K562 (cell line): Measurements from ENCODE around the gene XIRP1. TPM values are rescaled to one million over a fixed set of nuclear protein-coding genes. Genes with fewer than 3 reads are reported as not detected.

Source experiments
- ATAC-seq: fragments of 200-7000 bp; cut with Tn5 transposase; 3 replicates; pipeline ENCODE4 v1.9.1; 2020; ENCODE audit warnings: moderate library complexity
- BruUV-seq: library from RNA; stranded (reverse); fragments of 400-500 nt; replicated peaks from 2 replicates; lab custom pipeline; 2021; lab: Mats Ljungman, UMichigan
- CTCF ChIA-PET: fragments of 300-600 bp; formaldehyde crosslinking; extraction: SDS; loops from one replicate; lab custom pipeline; 2021; ENCODE audit warnings: low intra/inter-chr PET ratio; lab: Yijun Ruan, JAX
- POLR2A ChIA-PET: fragments of 300-600, 350-650 bp; sonication (Branson Sonifier 250); formaldehyde crosslinking; extraction: SDS; loops from one replicate; lab custom pipeline; 2021; ENCODE audit warnings: antibody characterized with exemption, inconsistent platforms; lab: Yijun Ruan, JAX
- DNase-seq, 4 experiments: peaks; one replicate each; pipeline versions ENCODE4 v3.0.0 to v3.0.0-alpha.2; 2011 to 2018; ENCODE audit warnings: low spot score in 3 of 4, mixed read lengths in 3 of 4; ENCODE audit errors: extremely low read depth in 1 of 4
- FAIRE-seq: peaks from 2 replicates; lab custom pipeline; 2011; peaks lifted over from hg19 to GRCh38; lab: Jason Lieb, UNC
- H2AFZ ChIP-seq: 2 replicates; pipeline ENCODE4 v1.6.0; 2011; ENCODE audit warnings: low read depth, low read length, control low read depth, inconsistent platforms
- H3K27ac ChIP-seq: fragments of 200-600 bp; 3 replicates; pipeline ENCODE4 v1.8.0; 2011; ENCODE audit warnings: low read depth, mild to moderate bottlenecking, control low read depth, inconsistent platforms, low read length, moderate library complexity, mixed read lengths; ENCODE audit errors: extremely low read depth
- H3K27me3 ChIP-seq, 2 experiments: fragments of 300-600 bp in 1 of 2; 2 replicates in 1 of 2; 3 replicates in 1 of 2; pipeline versions ENCODE4 v1.6.0 to v1.8.0; 2011; ENCODE audit warnings: inconsistent platforms in 2 of 2, low read length in 2 of 2, mild to moderate bottlenecking in 1 of 2, mixed read lengths in 1 of 2, moderate library complexity in 1 of 2; ENCODE audit not compliant: control insufficient read depth in 2 of 2, insufficient read depth in 2 of 2
- H3K36me3 ChIP-seq: fragments of 300-600 bp; 3 replicates; pipeline ENCODE4 v1.8.0; 2011; ENCODE audit warnings: mild to moderate bottlenecking, low read length, inconsistent platforms; ENCODE audit not compliant: control insufficient read depth, insufficient read depth
- H3K4me1 ChIP-seq, 2 experiments: fragments of 200-600 bp in 1 of 2; replicated peaks in 1 of 2; 2 replicates in 1 of 2; 3 replicates in 1 of 2; pipeline versions ENCODE4 v1.5.1 to v1.8.0; 2011; ENCODE audit warnings: inconsistent platforms in 2 of 2, low read length in 2 of 2, mild to moderate bottlenecking in 1 of 2, mixed read lengths in 1 of 2, moderate library complexity in 1 of 2; ENCODE audit not compliant: control insufficient read depth in 2 of 2, insufficient read depth in 2 of 2
- H3K4me2 ChIP-seq: 2 replicates; pipeline ENCODE4 v1.6.1; 2011; ENCODE audit warnings: low read length, control low read depth, inconsistent platforms, mixed read lengths; ENCODE audit not compliant: insufficient read depth
- H3K4me3 ChIP-seq: fragments of 200-600 bp; sonication (generic), shearing (Covaris generic); 2 replicates; pipeline ENCODE4 v1.5.1; 2016; ENCODE audit warnings: control low read depth, inconsistent platforms
- H3K79me2 ChIP-seq: fragments of 200-600 bp; 3 replicates; pipeline ENCODE4 v1.8.0; 2011; ENCODE audit warnings: low read length, inconsistent platforms; ENCODE audit not compliant: control insufficient read depth, insufficient read depth
- H3K9ac ChIP-seq, 2 experiments: 2 replicates each; pipeline versions ENCODE4 v1.6.0 to v1.6.1; 2011; ENCODE audit warnings: low read depth in 2 of 2, low read length in 2 of 2, control low read depth in 1 of 2, inconsistent platforms in 1 of 2, mild to moderate bottlenecking in 1 of 2, mixed read lengths in 1 of 2; ENCODE audit not compliant: insufficient read depth in 1 of 2
- H3K9me1 ChIP-seq: one replicate; pipeline ENCODE4 v1.6.0; 2011; ENCODE audit warnings: inconsistent platforms, mild to moderate bottlenecking, low read length, moderate library complexity; ENCODE audit not compliant: control insufficient read depth, insufficient read depth
- H3K9me3 ChIP-seq: replicated peaks from 2 replicates; pipeline ENCODE4 v1.5.1; 2011; ENCODE audit warnings: low read depth, low read length, inconsistent platforms; ENCODE audit not compliant: control insufficient read depth, insufficient read depth
- H4K20me1 ChIP-seq: replicated peaks from 2 replicates; pipeline ENCODE4 v1.6.1; 2011; ENCODE audit warnings: low read length, inconsistent platforms, mixed read lengths; ENCODE audit not compliant: control insufficient read depth, insufficient read depth
- CTCF ChIP-seq, 3 experiments: IDR thresholded peaks in 2 of 3; conservative IDR thresholded peaks in 1 of 3; 2 replicates each; pipeline ENCODE4 v1.5.1; 2011 to 2012; ENCODE audit warnings: low read length in 3 of 3, mild to moderate bottlenecking in 3 of 3, control low read depth in 2 of 3, improper control_type of control experiment in 1 of 3, inconsistent platforms in 1 of 3, low read depth in 1 of 3, mixed read lengths in 1 of 3, moderate library complexity in 1 of 3; ENCODE audit not compliant: insufficient read depth in 2 of 3
- ZNF395 ChIP-seq: fragments of 200-800 bp; sonication (Bioruptor generic); IDR thresholded peaks from 2 replicates; pipeline ENCODE4 v1.6.1; 2017; ENCODE audit warnings: missing genetic modification characterization, missing compliant biosample characterization
- WGBS: fragments of 100-300 bp; shearing (Covaris generic); methylation state at CpG from one replicate; pipeline ENCODE4 v1.1.6; 2016; ENCODE audit warnings: low coverage, mixed read lengths; ENCODE audit not compliant: insufficient coverage; ENCODE audit errors: missing lambda C conversion rate; 5-methylcytosine and 5-hydroxymethylcytosine counted together
- in situ Hi-C: fragments of 300-500 bp; cut with MboI; formaldehyde crosslinking; loops from 4 replicates; pipeline ENCODE4 v1.15.0; 2018; ENCODE audit warnings: inconsistent platforms, mixed read lengths
- intact Hi-C: fragments of 100-400 bp; cut with micrococcal nuclease; formaldehyde crosslinking; loops from 2 replicates; pipeline ENCODE4 v1.14.2; 2022
- polyA plus RNA-seq, 8 experiments: library from polyadenylated mRNA; depleted of rRNA in 4 of 8; stranded (reverse) in 5 of 8; unstranded in 3 of 8; fragments of >200 nt; fragmentation: Nextera tagmentation in 2 of 8; fragmentation: Illumina TruSeq in 1 of 8; extraction: Ambion mirVana in 2 of 8; extraction: Trizol in 1 of 8; gene quantifications; 2 replicates each; pipeline versions ENCODE4 v1.2.1 to v1.2.3, GENCODE V29; 2011 to 2014; ENCODE audit warnings: inconsistent platforms in 1 of 8, missing spikeins in 1 of 8
- total RNA-seq, 7 experiments: library from RNA; depleted of rRNA in 6 of 7; stranded (reverse); fragments of >200 nt in 6 of 7; fragmentation: Illumina TruSeq in 2 of 7; extraction: Trizol in 2 of 7; gene quantifications; 2 replicates each; pipeline versions ENCODE4 v1.2.1 to v1.2.3, GENCODE V29; 2011 to 2021; ENCODE audit warnings: low replicate concordance in 1 of 7

The XIRP1 gene
- total and polyA plus RNA-seq, 9 of the 15 experiments (the other 6 are each of a cell fraction or from before 2014, with no cell fraction given) = 0.03 to 0.27 (median 0.08) TPM; not detected in 3

DNA sequence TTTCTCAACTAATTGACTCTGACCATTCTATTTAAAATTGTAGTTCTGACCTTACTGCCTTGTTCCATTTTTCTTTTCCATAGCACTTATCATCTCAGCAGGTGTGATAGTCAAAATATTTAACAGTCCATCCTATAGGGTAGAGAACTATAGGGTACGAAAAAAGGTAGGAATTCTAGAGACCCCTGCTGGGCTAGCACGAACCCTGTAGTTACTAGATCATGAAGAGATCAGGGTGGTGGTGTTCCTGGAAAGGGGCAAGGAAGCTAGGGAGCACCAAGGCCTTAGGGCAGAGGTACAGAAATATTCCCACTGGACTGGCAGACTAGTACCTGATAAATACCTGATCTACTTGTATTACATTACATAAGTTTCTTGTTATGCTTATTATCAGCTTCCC is 31.9 kb upstream of the XIRP1 start:
- intact Hi-C loops = no loop called here
- ChIA-PET POLR2A (interaction anchor here (0.6 to 1.3 kb wide), 3 partner anchors 18 to 612 kb away, joined by 3 to 4 read pairs (median 3); no protein-coding TSS in a partner anchor), CTCF (interaction anchor here (1.2 kb wide), 1 partner anchor 63 kb away, joined by 3 read pairs; no protein-coding TSS in a partner anchor)
- BruUV-seq = no TSS peak
- DNase-seq (no peak), FAIRE-seq (no peak), ATAC-seq (0 out of 3 replicates have a peak, but pooled peaks have one; percentile 39)
- in situ Hi-C loops = no loop called here
- TF ChIP-seq CTCF (IDR thresholded peaks at IDR 0.05 in 2 of 3, conservative IDR thresholded peaks at IDR 0.05 in 1 of 3; ENCODE audit: insufficient read depth in 2 of 3, low read depth in 1 of 3, low read length in 3 of 3) (peak in 1 of 3 experiments; percentile 30; a peak in 2 of 6 replicates), ZNF395 (no peak)
- no peak overlapping the region for H3K9ac ChIP-seq
- H3K4me2 ChIP-seq = no peak overlapping the region
- WGBS = 3% methylated on average over 2 of the region's 2 CpGs
- no peak overlapping the region for H3K27ac ChIP-seq
- H3K9me1 ChIP-seq = no peaks in the 10 kb centered on the region
- H3K4me3 ChIP-seq = no peak overlapping the region
- no peaks in the 10 kb centered on the region for H4K20me1 ChIP-seq
- no peaks in the 10 kb centered on the region for H3K36me3 ChIP-seq
- no peaks in the 10 kb centered on the region for H3K9me3 ChIP-seq
- H3K4me1 ChIP-seq = no peaks in the 10 kb centered on the region
- no peaks in the 10 kb centered on the region for H3K79me2 ChIP-seq
- peaks cover 14 to 18% of the 10 kb centered on the region in 2 experiments for H3K27me3 ChIP-seq
- H2AFZ ChIP-seq = no peak overlapping the region
